Osteoblast (primary cell): Measurements from ENCODE around the gene ANO1. TPM values are rescaled to one million over a fixed set of nuclear protein-coding genes. Genes with fewer than 3 reads are reported as not detected.
A peak's percentile ranks its signal among the peaks of the same experiment; 100 is the strongest.

Experiments
- DNase-seq: peaks from one replicate; pipeline ENCODE4 v3.0.0; 2011; ENCODE audit warnings: low spot score, mixed read lengths; ENCODE audit not compliant: insufficient read length; ENCODE audit errors: missing footprints
- H2AFZ ChIP-seq: 2 replicates; pipeline ENCODE4 v1.6.0; 2011; ENCODE audit warnings: mild to moderate bottlenecking, low read length
- H3K27ac ChIP-seq: 2 replicates; pipeline ENCODE4 v1.5.1; 2011; ENCODE audit warnings: mild to moderate bottlenecking, low read depth, low read length, moderate library complexity
- H3K27me3 ChIP-seq: 2 replicates; pipeline ENCODE4 v1.6.0; 2012; ENCODE audit warnings: mild to moderate bottlenecking, control low read depth, inconsistent platforms, low read length, moderate library complexity; ENCODE audit not compliant: insufficient read depth
- H3K36me3 ChIP-seq: 2 replicates; pipeline ENCODE4 v1.5.1; 2011; ENCODE audit warnings: mild to moderate bottlenecking, low read length, control low read depth, moderate library complexity; ENCODE audit not compliant: insufficient read depth
- H3K4me1 ChIP-seq: 2 replicates; pipeline ENCODE4 v1.5.1; 2011; ENCODE audit warnings: mild to moderate bottlenecking, low read length, control low read depth, moderate library complexity; ENCODE audit not compliant: insufficient read depth
- H3K4me2 ChIP-seq: 2 replicates; pipeline ENCODE4 v1.6.0; 2011; ENCODE audit warnings: mild to moderate bottlenecking, low read length; ENCODE audit not compliant: insufficient read depth
- H3K4me3 ChIP-seq: fragments of 200-600 bp; sonication (generic); 3 replicates; pipeline ENCODE4 v1.5.1; 2012; ENCODE audit warnings: mild to moderate bottlenecking, low read length, inconsistent platforms; ENCODE audit not compliant: insufficient read depth
- H3K79me2 ChIP-seq: 2 replicates; pipeline ENCODE4 v1.6.0; 2012; ENCODE audit warnings: mild to moderate bottlenecking, low read length, control low read depth, inconsistent platforms; ENCODE audit not compliant: insufficient read depth
- H3K9me3 ChIP-seq: 2 replicates; pipeline ENCODE4 v1.5.1; 2011; ENCODE audit warnings: low read depth, low read length, control low read depth
- H4K20me1 ChIP-seq: 2 replicates; pipeline ENCODE4 v1.6.0; 2012; ENCODE audit warnings: mild to moderate bottlenecking, low read length, control low read depth; ENCODE audit not compliant: insufficient read depth
- total RNA-seq: library from RNA; depleted of rRNA; stranded (reverse); fragments of >200 nt; gene quantifications from 2 replicates; pipeline ENCODE4 v1.2.3, GENCODE V29; 2012
- TF ChIP-seq, protein P1 (sequence below): IDR thresholded peaks from 2 replicates; pipeline ENCODE4 v1.5.1; 2011; ENCODE audit warnings: mild to moderate bottlenecking, low read depth, low read length, moderate library complexity; ENCODE audit errors: extremely low read depth

ANO1 gene
- total RNA-seq, 1 donor, result not detected

DNA sequence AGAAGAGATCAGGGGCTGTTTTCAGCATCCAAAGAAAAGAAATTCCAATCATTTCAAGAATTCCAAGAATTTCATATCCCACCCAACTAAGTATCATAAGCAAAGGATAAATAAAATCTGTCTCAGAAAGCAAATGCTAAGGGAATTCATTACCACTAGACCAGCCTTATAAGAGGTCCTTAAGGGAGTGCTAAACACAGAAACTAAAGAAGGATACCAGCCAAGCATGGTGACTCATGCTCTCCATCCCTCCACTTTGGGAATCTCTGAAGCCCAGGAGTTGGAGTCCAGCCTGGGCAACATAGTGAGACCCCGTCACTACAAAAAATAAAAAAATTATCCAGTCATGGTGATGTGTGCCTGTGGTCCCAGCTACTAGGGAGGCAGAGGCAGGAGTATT lies 142.8 kb downstream of the ANO1 start:
- Histone ChIP-seq H3K79me2 (no peaks in the 10 kb centered on the region), H3K9me3 (no peaks in the 10 kb centered on the region), H3K4me3 (no peak overlapping the region), H3K36me3 (no peaks in the 10 kb centered on the region), H3K4me2 (no peak overlapping the region), H4K20me1 (no peaks in the 10 kb centered on the region), H3K4me1 (no peaks in the 10 kb centered on the region), H2AFZ (no peak overlapping the region), H3K27ac (no peak overlapping the region), H3K27me3 (no peaks in the 10 kb centered on the region)
- peak; percentile 81 for DNase-seq
- TF ChIP-seq, protein P1, sequence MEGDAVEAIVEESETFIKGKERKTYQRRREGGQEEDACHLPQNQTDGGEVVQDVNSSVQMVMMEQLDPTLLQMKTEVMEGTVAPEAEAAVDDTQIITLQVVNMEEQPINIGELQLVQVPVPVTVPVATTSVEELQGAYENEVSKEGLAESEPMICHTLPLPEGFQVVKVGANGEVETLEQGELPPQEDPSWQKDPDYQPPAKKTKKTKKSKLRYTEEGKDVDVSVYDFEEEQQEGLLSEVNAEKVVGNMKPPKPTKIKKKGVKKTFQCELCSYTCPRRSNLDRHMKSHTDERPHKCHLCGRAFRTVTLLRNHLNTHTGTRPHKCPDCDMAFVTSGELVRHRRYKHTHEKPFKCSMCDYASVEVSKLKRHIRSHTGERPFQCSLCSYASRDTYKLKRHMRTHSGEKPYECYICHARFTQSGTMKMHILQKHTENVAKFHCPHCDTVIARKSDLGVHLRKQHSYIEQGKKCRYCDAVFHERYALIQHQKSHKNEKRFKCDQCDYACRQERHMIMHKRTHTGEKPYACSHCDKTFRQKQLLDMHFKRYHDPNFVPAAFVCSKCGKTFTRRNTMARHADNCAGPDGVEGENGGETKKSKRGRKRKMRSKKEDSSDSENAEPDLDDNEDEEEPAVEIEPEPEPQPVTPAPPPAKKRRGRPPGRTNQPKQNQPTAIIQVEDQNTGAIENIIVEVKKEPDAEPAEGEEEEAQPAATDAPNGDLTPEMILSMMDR, result no peak

DNA sequence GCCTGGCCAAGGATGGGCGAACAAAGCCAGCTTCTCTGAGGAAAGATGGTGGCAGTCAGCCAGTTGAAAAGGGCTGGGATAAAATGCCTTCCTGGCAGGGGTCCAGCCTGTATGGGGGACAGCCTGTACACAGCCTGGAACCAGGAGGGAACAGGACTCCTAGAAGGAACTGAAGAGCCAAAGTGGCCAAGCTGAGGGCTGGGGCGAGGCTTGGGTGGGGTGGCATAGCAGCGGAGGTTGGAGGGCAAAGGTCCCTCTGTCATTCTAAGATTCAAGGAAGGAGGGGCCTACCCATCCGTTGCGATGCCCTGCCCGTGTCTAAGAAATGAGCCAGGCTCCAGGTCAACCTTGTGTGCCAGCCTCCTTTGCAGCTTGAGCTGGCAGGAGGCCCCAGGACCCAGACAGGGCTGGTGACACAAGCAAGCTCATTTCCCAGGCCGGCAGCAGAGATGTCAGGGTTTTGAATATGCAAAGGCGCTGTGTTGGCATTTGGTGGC lies 147.6 kb downstream of the ANO1 start:
- Histone ChIP-seq H3K27ac (no peak overlapping the region), H3K27me3 (no peaks in the 10 kb centered on the region), H3K9me3 (no peaks in the 10 kb centered on the region), H3K4me3 (no peak overlapping the region), H3K4me2 (no peak overlapping the region), H3K4me1 (no peaks in the 10 kb centered on the region), H2AFZ (no peak overlapping the region), H3K79me2 (no peaks in the 10 kb centered on the region), H3K36me3 (no peaks in the 10 kb centered on the region), H4K20me1 (no peaks in the 10 kb centered on the region)
- TF ChIP-seq, protein P1, result no peak
- DNase-seq, result no peak

DNA sequence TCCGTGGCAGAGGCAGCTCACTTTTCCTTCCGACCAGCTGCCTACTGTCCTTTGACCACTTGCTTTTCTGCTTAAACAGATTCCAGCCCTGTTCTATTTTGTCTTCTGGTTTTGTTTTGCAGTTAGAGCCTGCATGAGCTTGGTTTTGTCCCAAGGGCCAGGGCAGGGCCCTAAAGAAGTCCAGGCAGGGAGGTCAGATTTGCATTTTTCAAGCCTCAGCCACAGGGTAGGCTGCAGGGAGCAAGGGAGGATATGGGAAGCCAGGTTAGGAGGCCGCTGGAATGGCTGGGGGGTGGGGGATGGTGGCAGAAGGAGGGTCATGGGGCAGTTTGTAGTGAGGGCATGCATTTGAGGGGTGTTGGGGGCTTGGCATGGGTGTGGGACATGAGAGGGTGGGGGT lies 148.1 kb downstream of the ANO1 start:
- Histone ChIP-seq H2AFZ (no peak overlapping the region), H3K4me1 (no peaks in the 10 kb centered on the region), H3K79me2 (no peaks in the 10 kb centered on the region), H3K36me3 (no peaks in the 10 kb centered on the region), H3K27ac (no peak overlapping the region), H3K9me3 (no peaks in the 10 kb centered on the region), H3K27me3 (peaks cover under 1% of the 10 kb centered on the region), H3K4me2 (no peak overlapping the region), H3K4me3 (no peak overlapping the region), H4K20me1 (no peaks in the 10 kb centered on the region)
- DNase-seq, result no peak
- TF ChIP-seq, protein P1, result no peak

DNA sequence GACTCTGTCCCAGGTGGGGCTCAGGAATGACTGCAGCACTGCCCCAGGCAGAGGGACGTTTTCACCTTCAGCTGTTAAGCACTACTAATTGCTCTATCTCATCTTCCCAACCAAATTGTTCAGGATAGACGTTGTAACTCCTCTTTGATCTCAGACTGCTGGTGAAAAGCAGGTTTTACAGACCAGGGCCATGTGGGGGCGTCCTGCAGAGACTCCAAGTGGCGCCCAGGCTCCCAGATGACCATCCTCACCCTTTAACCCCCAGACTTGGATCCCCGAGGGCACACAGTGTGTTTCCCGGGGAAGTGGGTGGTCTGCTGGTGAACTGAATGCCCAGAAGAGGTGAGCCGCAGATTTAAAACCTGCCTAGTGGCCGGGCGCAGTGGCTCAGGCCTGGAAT lies 148.8 kb downstream of the ANO1 start:
- H3K9me3 ChIP-seq, result no peaks in the 10 kb centered on the region
- H3K79me2 ChIP-seq, result no peaks in the 10 kb centered on the region
- no peak for DNase-seq
- no peak overlapping the region for H3K4me3 ChIP-seq
- no peaks in the 10 kb centered on the region for H4K20me1 ChIP-seq
- H2AFZ ChIP-seq, result no peak overlapping the region
- H3K4me1 ChIP-seq, result no peaks in the 10 kb centered on the region
- TF ChIP-seq, protein P1, result peak; percentile 51
- H3K27ac ChIP-seq, result no peak overlapping the region
- no peak overlapping the region for H3K4me2 ChIP-seq
- peaks cover 5% of the 10 kb centered on the region for H3K27me3 ChIP-seq
- no peaks in the 10 kb centered on the region for H3K36me3 ChIP-seq
